ENCODE results near the gene ATP10A.

Gene ATP10A

DNA sequence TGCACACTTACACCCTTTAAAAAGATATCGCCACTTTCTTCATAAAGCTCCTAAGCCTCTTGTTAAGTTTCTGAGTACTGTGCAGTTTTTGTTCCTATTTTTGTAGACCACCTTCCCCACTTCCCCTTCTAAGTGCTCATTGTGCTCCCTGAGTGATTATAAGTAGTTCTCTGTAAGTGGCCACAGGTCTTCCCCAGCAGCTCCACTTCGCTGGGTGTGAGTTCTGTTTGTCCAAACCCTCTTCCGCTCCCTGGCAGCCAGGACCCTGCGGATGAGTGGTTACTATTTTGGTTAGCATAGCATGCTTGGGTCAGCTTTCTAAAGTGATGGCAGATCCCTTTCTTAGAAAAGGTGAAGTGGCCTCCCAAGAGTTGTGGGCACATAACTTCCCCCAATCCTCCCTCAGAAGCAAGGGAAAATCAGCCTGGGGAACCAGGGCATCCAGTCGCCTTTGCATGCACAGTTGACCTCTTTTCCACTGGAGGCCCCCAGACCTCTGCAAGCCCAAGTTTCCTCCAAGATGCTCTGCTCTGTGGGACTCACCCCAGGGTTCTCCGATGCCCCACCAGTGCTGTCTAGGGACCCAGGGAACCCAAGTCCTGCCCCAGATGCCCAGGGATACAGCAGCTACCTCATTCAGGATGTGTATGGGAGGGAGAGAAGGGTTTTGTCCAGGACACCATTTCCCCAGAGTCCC is 69.6 kb downstream of the ATP10A start:
- H3K4me3 ChIP-seq (ENCODE audit: low read depth, low read length): no peak overlapping the region
- DNase-seq (ENCODE audit: low read depth): peak; percentile 64
- TF ChIP-seq, protein P1, sequence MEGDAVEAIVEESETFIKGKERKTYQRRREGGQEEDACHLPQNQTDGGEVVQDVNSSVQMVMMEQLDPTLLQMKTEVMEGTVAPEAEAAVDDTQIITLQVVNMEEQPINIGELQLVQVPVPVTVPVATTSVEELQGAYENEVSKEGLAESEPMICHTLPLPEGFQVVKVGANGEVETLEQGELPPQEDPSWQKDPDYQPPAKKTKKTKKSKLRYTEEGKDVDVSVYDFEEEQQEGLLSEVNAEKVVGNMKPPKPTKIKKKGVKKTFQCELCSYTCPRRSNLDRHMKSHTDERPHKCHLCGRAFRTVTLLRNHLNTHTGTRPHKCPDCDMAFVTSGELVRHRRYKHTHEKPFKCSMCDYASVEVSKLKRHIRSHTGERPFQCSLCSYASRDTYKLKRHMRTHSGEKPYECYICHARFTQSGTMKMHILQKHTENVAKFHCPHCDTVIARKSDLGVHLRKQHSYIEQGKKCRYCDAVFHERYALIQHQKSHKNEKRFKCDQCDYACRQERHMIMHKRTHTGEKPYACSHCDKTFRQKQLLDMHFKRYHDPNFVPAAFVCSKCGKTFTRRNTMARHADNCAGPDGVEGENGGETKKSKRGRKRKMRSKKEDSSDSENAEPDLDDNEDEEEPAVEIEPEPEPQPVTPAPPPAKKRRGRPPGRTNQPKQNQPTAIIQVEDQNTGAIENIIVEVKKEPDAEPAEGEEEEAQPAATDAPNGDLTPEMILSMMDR (IDR thresholded peaks at IDR 0.05; ENCODE audit: insufficient read depth, low read depth, low read length, missing control alignments): no peak

DNA sequence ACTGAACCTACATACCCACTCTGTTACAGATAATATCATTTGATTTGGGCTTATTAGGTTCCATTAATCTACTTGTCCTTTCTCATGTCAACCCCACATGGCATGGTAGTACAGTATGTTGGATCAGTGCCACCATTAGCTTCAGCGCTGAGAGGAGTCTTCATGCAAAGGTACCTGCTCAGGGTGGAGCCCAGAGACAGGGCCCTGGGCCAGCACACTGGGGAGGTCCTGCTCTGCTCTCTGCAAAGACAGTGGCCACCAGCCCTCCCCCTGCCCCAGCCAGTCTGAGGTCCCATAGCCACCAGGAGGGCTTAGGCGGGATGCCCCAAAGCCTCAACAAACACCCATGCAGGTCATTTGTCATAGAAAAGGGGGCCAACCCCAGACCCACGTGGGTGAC is 71.0 kb downstream of the ATP10A start:
- no peak for DNase-seq (ENCODE audit: low read depth)
- H3K4me3 ChIP-seq (ENCODE audit: low read depth, low read length): no peak overlapping the region
- TF ChIP-seq, protein P1 (IDR thresholded peaks at IDR 0.05; ENCODE audit: insufficient read depth, low read depth, low read length, missing control alignments): no peak

DNA sequence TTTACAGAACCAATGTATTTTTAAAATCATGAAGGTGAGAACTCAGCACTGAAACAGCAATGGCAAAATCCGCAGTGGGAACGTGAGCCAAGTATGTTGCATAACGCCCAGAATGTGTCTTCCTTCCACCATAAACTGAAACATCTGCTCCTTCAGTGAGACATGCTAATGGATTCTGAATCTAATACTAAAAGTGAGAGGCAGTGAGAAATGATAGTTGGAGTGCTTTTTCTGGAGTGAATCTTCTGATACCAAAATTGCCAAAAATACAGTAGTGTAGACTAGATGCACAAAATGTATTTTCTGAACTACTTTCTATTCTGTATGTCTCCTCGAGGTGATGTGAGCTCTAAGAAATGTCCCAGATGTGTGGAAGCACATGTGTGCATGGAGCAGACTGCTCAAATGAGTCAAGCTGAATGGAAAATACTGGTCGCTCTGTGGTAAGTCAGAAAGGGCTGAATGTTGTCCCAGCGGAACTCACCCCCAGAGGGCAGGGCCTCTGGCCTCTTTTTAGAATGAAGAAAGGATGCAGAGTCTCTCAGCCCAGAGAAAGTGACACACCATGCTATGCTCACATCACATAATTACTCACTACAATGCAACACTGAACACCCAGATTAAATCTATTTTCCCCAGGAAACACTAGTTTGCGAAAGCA is 73.0 kb downstream of the ATP10A start:
- H3K4me3 ChIP-seq (ENCODE audit: low read depth, low read length): no peak overlapping the region
- TF ChIP-seq, protein P1 (IDR thresholded peaks at IDR 0.05; ENCODE audit: insufficient read depth, low read depth, low read length, missing control alignments): no peak
- DNase-seq (ENCODE audit: low read depth): peak; percentile 30

DNA sequence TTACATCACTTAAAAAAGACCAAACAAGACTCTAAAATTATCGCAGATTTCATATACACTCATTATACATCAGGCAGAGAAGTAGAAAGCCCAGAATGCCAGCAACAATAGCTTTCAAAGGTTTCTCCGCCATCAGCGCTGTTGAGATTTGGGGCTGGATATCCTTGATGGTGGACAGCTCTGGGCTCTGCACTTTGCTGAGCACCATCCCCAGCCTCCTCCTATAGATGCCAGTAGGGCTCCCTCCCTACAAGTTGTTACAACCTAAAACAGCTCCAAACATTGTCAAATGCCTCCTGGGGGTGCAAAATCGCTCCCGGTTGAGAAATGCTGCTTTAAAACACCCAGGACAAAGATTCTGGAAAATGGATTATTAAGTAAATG is 73.5 kb downstream of the ATP10A start:
- DNase-seq (ENCODE audit: low read depth): no peak
- TF ChIP-seq, protein P1 (IDR thresholded peaks at IDR 0.05; ENCODE audit: insufficient read depth, low read depth, low read length, missing control alignments): no peak

DNA sequence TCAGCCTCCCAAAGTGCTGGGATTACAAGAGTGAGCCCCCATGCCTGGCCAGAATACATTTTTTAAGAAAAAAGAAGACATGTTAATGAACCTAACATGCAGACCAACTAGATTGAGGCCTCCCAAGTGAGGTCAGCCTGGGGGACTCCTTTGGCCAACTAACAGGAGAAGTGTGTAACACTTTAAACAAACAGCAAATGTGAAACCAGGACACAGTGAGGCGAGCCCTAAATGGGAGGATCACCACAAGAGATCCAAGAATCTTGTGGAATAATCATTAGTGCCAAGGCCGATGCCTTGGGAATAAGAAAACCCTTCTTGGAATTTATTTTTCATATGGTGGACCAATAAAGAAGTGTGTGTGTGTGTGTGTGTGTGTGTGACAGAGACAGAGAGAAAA is 73.9 kb downstream of the ATP10A start:
- DNase-seq (ENCODE audit: low read depth): no peak
- H3K4me3 ChIP-seq (ENCODE audit: low read depth, low read length): no peak overlapping the region
- TF ChIP-seq, protein P1 (IDR thresholded peaks at IDR 0.05; ENCODE audit: insufficient read depth, low read depth, low read length, missing control alignments): no peak

More for the DNA sequence above, 73.5 kb downstream of the ATP10A start:
- no peak overlapping the region for H3K4me3 ChIP-seq (ENCODE audit: low read depth, low read length)

DNA sequence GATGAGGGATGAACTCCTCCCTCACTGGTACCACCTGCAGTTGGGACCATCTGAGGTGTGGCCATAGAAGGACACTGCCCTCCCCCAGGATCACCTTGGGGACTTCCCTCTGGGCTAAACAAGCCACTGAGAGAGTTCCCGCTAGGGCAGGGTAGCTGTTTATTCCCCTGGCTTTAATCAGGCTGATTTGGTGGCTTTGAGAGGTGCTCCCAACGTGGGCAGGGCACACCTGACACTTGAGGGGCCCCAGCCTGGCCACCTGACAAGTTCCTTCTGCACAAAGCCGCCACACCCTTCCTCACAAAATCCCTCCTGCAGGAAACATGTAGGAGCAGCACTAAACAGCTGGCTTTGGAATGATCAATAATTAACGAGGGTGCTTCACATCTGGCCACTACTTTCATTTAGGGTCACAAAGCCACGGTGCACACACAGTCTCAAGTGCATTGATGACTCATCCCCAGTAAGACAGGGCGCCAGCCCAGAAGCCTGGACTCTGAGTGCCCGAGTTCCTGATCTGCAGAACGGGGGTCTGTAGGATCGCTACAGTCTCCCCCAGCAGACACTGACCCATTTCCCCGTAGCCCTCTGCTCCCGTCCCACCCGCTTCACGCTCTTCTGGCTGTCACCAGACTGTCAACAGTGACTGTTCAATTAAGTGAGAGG is 75.1 kb downstream of the ATP10A start:
- H3K4me3 ChIP-seq (ENCODE audit: low read depth, low read length): no peak overlapping the region
- peak; percentile 9 for DNase-seq (ENCODE audit: low read depth)
- TF ChIP-seq, protein P1 (IDR thresholded peaks at IDR 0.05; ENCODE audit: insufficient read depth, low read depth, low read length, missing control alignments): no peak
